A673 (cell line): Measurements from ENCODE around the gene DRD4.

Source experiments
- CTCF ChIP-seq: fragments of 300-800, 200-600 bp; sonication (generic); conservative IDR thresholded peaks from 2 replicates; pipeline ENCODE4 v1.5.1; 2017; ENCODE audit warnings: low read depth, mild to moderate bottlenecking, antibody characterized with exemption, low read length, moderate library complexity, mixed read lengths
- EZH2 ChIP-seq: fragments of 200-600 bp; sonication (generic); IDR thresholded peaks from 2 replicates; pipeline ENCODE4 v1.6.1; 2017; ENCODE audit warnings: borderline replicate concordance, low read depth, mild to moderate bottlenecking, mixed read lengths, antibody characterized with exemption, low read length; ENCODE audit not compliant: poor library complexity, severe bottlenecking

DNA sequence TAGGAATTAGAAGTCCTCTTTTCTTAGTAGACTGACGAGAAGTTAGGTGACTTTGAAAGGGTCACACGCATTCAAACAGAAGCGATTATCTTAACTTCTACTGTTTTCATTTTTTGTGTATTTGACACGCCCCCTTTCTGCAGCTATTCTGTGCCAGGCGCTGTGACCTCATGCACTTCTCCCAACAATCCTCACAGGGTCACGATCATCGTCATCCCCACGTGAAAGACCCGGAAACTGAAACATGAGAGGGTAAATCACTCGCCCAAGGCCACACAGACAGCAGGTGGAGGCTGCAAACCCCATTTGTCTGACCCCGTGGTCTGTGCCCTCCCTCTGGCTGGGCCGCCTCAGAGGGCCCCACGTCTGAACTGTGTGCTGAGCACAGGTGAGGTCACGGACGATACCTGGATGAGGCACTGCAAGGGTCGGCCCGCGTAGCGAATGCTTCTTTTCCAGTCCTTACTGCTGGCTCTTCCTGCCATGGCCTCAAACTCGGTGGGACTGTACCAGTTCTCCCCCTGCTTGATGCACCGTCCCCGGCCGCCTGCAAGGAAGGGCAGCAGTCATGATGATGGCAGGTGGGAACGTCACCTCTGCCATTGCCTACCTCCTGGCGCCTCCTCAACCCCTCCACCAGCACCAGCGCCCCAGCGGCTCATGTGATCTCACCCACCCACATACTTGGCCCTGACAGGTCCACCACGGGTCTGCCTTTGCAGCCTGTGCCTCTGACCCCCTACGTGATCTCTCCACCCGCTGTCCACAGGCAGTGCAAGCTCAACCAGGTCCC lies 49.6 kb downstream of the DRD4 start:
- no peak for TF ChIP-seq CTCF
- TF ChIP-seq EZH2 = no peak
